Heart left ventricle (tissue), 16 donors: Measurements from ENCODE around the gene SCD. TPM values are rescaled to one million over a fixed set of nuclear protein-coding genes. Genes with fewer than 3 reads are reported as not detected.

Experiments
- ATAC-seq, 4 donors: fragments of 200-7000 bp; cut with Tn5 transposase; one replicate each; pipeline ENCODE4 v1.9.1; 2020 to 2022; ENCODE audit warnings: moderate library complexity in 4 of 4, mild to moderate bottlenecking in 3 of 4, moderate number of reproducible peaks in 1 of 4
- DNase-seq, 5 donors: peaks; one replicate each; pipeline ENCODE4 v3.0.0-alpha.2; 2020
- H3K27ac ChIP-seq, 12 donors: fragments of 200-600 bp; sonication (generic) in 4 of 12; one replicate each; pipeline versions ENCODE4 v1.5.0 to v1.8.0; 2016 to 2022; ENCODE audit warnings: mild to moderate bottlenecking in 2 of 12
- H3K27me3 ChIP-seq, 9 donors: fragments of 200-600 bp; sonication (generic) in 2 of 9; one replicate each; pipeline versions ENCODE4 v1.5.1 to v1.8.0; 2016 to 2022; ENCODE audit warnings: mild to moderate bottlenecking in 3 of 9
- H3K36me3 ChIP-seq, 9 donors: fragments of 200-600 bp; sonication (generic) in 2 of 9; one replicate each; pipeline versions ENCODE4 v1.5.0 to v1.8.0; 2018 to 2022; ENCODE audit warnings: mild to moderate bottlenecking in 2 of 9
- H3K4me1 ChIP-seq, 12 donors: fragments of 200-600 bp; sonication (generic) in 4 of 12; one replicate each; pipeline versions ENCODE4 v1.5.0 to v1.8.0; 2016 to 2022; ENCODE audit warnings: mild to moderate bottlenecking in 3 of 12
- H3K4me3 ChIP-seq, 12 donors: fragments of 200-600 bp; sonication (generic) in 4 of 12; one replicate each; pipeline versions ENCODE4 v1.5.0 to v1.8.0; 2017 to 2022; ENCODE audit warnings: mild to moderate bottlenecking in 9 of 12, moderate library complexity in 4 of 12
- H3K9me3 ChIP-seq, 12 donors: fragments of 200-600 bp; sonication (generic) in 4 of 12; one replicate each; pipeline versions ENCODE4 v1.5.0 to v1.8.0; 2016 to 2022; ENCODE audit warnings: mild to moderate bottlenecking in 1 of 12
- POLR2A ChIP-seq, 2 donors: fragments of 450-650 bp; IDR thresholded peaks; one replicate each; pipeline ENCODE4 v1.6.1; 2017; ENCODE audit warnings: antibody characterized with exemption in 2 of 2, mild to moderate bottlenecking in 2 of 2, moderate library complexity in 2 of 2
- WGBS, 4 donors: extraction: QIAGEN DNeasy Blood & Tissue Kit in 2 of 4; methylation state at CpG; one replicate each; pipeline versions ENCODE4 v1.1.5 to v1.1.7; 2013 to 2018; 5-methylcytosine and 5-hydroxymethylcytosine counted together
- intact Hi-C, 10 donors: fragments of 100-400 bp; cut with DNase I; formaldehyde crosslinking; loops; one replicate each; pipeline versions ENCODE4 v1.11.1 to v1.14.2; 2022
- polyA plus RNA-seq, 2 donors: library from polyadenylated mRNA; stranded (reverse); fragments of 200-250 nt; gene quantifications; one replicate each; pipeline ENCODE4 v1.2.3, GENCODE V29; 2013
- total RNA-seq, 9 donors: library from RNA; depleted of rRNA in 2 of 9; stranded (reverse); fragments of >200 nt in 2 of 9; fragmentation: NEBNext Ultra II Directional in 3 of 9; extraction: Animal tissue kit (Norgen Biotek cat#: 25700) in 3 of 9; gene quantifications; one replicate each; pipeline versions ENCODE4 v1.1.0 to v1.2.4, GENCODE V29; 2016 to 2023
- TF ChIP-seq, protein P1 (sequence below), 12 donors: fragments of 200-600 bp; sonication (generic) in 4 of 12; IDR thresholded peaks; one replicate each; pipeline versions ENCODE4 v1.5.0 to v1.8.0; 2018 to 2022; ENCODE audit warnings: antibody characterized with exemption in 12 of 12, mild to moderate bottlenecking in 5 of 12
- donor health status: ischemic (EF 13 %, LVEDD 7.1; RV severe dilation, severe dysfunction).
- donor health status: healthy with polysubstance abuse.
- donor health status: DM: no; HTN: yes; CAD: no.
- donor health status: DM: no; HTN: no; CAD: no.
- donor health status: ischemic (EF 25% LVEDD 6.9; RV normal size, moderate dysfunction).
- donor health status: ischemic (EF 25% LVEDD 5.7; RV mildly dilated, moderate dysfunction).
- donor health status: healthy.
- donor health status: DM: yes; HTN: yes; CAD: no.
- donor health status: ischemic (EF 35%, LVEDD 5.7; RV mildly dilated, moderate dysfunction).
- donor health status: nonischemic (EF 11% LVEDD 7.7; RV severe dilation, severe dysfunction).
- donor health status: DM: yes; HTN: yes; CAD: no.
- donor health status: PGD.
- donor health status: ischemic (EF 29% LVEDD 5.4; RV normal size, mild dysfunction).
- donor health status: nonischemic (EF 23%, LVEDD 6.1; RV moderate dilation, normal function).

SCD gene
- total and polyA plus RNA-seq, 11 donors: 2.3 to 216 (median 9.4) TPM

DNA sequence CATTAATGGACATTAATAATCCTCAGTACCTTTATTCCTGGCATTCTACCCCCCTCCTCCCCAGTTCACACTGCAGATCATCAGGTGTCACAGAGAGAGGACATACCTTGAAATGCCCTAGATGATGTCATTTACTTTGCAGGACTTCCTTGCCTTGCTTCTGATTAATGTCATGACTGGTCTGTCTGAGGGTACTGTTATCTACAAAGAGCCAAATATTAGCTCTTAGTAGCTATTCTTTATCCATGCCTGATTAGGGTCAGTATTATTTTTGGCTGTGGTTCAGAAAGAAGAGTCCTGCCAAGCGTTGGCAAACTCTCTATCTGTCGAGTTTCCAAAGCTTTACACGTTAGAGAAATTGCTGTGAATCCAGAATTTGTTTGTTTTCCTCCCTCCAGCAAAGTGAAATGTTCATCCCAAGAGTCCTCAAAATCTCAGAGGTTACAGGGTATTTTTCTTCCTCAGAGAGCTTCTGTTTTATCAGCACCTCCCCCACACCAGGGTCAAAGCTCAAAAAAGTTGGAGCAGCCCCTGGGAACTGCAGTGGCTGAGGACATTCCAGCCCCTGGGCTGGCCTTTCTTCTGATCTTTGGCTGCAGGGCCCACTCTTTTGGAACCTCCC is 12.6 kb downstream of the SCD start:
- Histone ChIP-seq H3K4me1 (peaks cover 0 to 25% (median 17%) of the 10 kb centered on the region in 12 donors), H3K4me3 (no peak overlapping the region), H3K9me3 (no peaks in the 10 kb centered on the region), H3K27me3 (no peaks in the 10 kb centered on the region), H3K36me3 (no peaks in the 10 kb centered on the region), H3K27ac (peak overlapping the region in 1 of 12 donors; percentile 8)
- no peak for DNase-seq
- 16 to 27% (median 18%) methylated on average over 3 of the region's 3 CpGs for WGBS, 4 donors
- no peak for TF ChIP-seq POLR2A (IDR thresholded peaks at IDR 0.05)
- TF ChIP-seq, protein P1, sequence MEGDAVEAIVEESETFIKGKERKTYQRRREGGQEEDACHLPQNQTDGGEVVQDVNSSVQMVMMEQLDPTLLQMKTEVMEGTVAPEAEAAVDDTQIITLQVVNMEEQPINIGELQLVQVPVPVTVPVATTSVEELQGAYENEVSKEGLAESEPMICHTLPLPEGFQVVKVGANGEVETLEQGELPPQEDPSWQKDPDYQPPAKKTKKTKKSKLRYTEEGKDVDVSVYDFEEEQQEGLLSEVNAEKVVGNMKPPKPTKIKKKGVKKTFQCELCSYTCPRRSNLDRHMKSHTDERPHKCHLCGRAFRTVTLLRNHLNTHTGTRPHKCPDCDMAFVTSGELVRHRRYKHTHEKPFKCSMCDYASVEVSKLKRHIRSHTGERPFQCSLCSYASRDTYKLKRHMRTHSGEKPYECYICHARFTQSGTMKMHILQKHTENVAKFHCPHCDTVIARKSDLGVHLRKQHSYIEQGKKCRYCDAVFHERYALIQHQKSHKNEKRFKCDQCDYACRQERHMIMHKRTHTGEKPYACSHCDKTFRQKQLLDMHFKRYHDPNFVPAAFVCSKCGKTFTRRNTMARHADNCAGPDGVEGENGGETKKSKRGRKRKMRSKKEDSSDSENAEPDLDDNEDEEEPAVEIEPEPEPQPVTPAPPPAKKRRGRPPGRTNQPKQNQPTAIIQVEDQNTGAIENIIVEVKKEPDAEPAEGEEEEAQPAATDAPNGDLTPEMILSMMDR (IDR thresholded peaks at IDR 0.05): no peak
- intact Hi-C loops: no loop called here
- ATAC-seq: peak in 1 of 4 donors; percentile 36

DNA sequence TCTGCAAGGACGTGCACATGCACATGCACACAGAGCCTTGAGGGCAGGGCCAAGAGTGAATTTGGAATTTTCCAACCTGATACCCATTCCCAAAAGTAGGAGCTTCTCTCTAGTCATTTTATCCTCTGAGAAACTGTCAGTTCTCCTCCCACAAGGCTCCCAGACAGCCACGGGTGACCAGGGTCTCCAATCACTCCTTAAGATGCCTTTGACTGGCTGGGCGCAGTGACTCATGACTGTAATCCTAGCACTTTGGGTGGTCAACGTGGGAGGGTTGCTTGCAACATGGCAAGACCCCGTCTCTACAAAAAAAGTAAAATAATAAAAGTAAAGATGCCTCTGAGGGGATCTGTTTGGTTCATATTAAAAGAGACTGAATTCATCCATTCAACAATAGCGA is 13.2 kb downstream of the SCD start:
- DNase-seq (no peak), ATAC-seq (no peak)
- Histone ChIP-seq H3K36me3 (no peaks in the 10 kb centered on the region), H3K4me3 (no peak overlapping the region), H3K9me3 (no peaks in the 10 kb centered on the region), H3K27ac (no peak overlapping the region), H3K4me1 (peaks cover 0 to 31% (median 20%) of the 10 kb centered on the region in 12 donors), H3K27me3 (no peaks in the 10 kb centered on the region)
- TF ChIP-seq POLR2A (IDR thresholded peaks at IDR 0.05): no peak
- TF ChIP-seq, protein P1 (IDR thresholded peaks at IDR 0.05): no peak
- intact Hi-C loops: no loop called here
- 67 to 86% (median 73%) methylated on average over 5 to 6 of the region's 6 CpGs for WGBS, 4 donors

DNA sequence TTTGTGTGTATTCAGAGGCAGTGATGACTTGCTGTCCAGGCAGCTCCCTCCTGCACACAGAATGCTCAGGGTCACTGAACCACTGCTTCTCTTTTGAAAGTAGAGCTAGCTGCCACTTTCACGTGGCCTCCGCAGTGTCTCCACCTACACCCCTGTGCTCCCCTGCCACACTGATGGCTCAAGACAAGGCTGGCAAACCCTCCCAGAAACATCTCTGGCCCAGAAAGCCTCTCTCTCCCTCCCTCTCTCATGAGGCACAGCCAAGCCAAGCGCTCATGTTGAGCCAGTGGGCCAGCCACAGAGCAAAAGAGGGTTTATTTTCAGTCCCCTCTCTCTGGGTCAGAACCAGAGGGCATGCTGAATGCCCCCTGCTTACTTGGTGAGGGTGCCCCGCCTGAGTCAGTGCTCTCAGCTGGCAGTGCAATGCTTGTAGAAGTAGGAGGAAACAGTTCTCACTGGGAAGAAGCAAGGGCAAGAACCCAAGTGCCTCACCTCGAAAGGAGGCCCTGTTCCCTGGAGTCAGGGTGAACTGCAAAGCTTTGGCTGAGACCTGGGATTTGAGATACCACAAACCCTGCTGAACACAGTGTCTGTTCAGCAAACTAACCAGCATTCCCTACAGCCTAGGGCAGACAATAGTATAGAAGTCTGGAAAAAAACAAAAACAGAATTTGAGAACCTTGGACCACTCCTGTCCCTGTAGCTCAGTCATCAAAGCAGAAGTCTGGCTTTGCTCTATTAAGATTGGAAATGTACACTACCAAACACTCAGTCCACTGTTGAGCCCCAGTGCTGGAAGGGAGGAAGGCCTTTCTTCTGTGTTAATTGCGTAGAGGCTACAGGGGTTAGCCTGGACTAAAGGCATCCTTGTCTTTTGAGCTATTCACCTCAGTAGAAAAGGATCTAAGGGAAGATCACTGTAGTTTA is 15.8 kb downstream of the SCD start:
- Histone ChIP-seq H3K4me1 (peaks cover 0 to 32% (median 21%) of the 10 kb centered on the region in 12 donors), H3K36me3 (no peaks in the 10 kb centered on the region), H3K9me3 (no peaks in the 10 kb centered on the region), H3K4me3 (no peak overlapping the region), H3K27ac (peak overlapping the region in 1 of 12 donors; percentile 11), H3K27me3 (no peaks in the 10 kb centered on the region)
- WGBS, 4 donors: 62 to 80% (median 72%) methylated on average over 6 of the region's 6 CpGs
- intact Hi-C loops: no loop called here
- no peak for DNase-seq
- no peak for ATAC-seq
- no peak for TF ChIP-seq POLR2A (IDR thresholded peaks at IDR 0.05)
- TF ChIP-seq, protein P1 (IDR thresholded peaks at IDR 0.05): no peak

DNA sequence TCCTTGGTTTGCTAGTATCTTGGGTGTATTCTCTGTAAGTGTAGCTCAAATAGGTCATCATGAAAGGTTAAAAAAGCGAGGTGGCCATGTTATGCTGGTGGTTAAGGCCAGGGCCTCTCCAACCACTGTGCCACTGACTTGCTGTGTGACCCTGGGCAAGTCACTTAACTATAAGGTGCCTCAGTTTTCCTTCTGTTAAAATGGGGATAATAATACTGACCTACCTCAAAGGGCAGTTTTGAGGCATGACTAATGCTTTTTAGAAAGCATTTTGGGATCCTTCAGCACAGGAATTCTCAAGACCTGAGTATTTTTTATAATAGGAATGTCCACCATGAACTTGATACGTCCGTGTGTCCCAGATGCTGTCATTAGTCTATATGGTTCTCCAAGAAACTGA is 17.1 kb downstream of the SCD start:
- Histone ChIP-seq H3K27ac (peak overlapping the region in 1 of 12 donors; percentile 31), H3K27me3 (no peaks in the 10 kb centered on the region), H3K4me1 (peaks cover 0 to 27% (median 16%) of the 10 kb centered on the region in 12 donors), H3K9me3 (no peaks in the 10 kb centered on the region), H3K36me3 (no peaks in the 10 kb centered on the region), H3K4me3 (no peak overlapping the region)
- WGBS, 4 donors: 89 to 95% (median 92%) methylated on average over 3 of the region's 3 CpGs
- TF ChIP-seq, protein P1 (IDR thresholded peaks at IDR 0.05): no peak
- no peak for TF ChIP-seq POLR2A (IDR thresholded peaks at IDR 0.05)
- ATAC-seq (no peak), DNase-seq (no peak)
- intact Hi-C loops: no loop called here
